ENCODE results near the gene ADRA2A. TPM values are rescaled to one million over a fixed set of nuclear protein-coding genes. Genes with fewer than 3 reads are reported as not detected.

ADRA2A gene
- total RNA-seq, 1 experiment from 2014 or later: 0.23 TPM

DNA sequence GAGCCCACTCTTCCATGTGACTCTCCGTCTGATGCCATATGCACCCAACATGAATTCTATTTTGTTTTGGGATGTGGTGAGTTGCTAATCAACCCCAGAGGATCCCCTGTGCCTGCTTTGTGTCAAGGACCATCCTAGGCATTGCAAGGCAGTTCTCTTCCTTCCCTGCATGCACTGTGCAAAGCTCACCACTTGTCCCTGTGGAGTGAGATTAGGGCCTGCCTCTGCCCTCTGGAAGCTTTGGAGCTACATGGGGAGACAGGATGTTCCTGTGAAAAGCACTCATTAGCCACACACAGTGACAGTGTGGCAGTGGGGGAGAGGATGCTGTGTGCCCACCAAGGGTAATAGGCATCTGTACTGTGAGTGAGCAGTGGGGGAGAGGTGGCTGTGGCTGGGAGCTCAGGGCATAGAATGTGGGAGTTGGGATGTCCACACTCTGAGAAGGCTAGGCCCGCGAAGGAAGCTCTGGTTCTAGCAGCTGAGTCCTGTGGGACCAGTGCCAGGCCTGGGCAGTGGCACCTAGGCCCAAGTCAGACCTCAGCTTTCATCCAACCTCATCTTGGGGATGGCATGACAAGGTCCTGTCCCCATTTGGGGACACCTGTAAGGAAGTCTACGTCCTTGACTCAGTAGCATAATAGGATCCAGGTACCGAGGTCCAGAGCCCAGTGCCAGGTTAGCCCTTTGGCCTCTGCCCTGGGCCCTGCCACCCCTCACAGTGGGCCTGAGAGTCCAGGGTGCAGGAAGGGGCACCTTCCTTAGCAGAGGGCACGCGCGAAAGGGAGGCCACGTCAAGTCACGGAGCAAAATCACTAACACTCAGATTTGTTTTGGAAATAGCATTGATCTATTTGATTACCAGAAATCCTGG is 6.6 kb downstream of the ADRA2A start:
- DNase-seq (ENCODE audit: low read depth): no peak

DNA sequence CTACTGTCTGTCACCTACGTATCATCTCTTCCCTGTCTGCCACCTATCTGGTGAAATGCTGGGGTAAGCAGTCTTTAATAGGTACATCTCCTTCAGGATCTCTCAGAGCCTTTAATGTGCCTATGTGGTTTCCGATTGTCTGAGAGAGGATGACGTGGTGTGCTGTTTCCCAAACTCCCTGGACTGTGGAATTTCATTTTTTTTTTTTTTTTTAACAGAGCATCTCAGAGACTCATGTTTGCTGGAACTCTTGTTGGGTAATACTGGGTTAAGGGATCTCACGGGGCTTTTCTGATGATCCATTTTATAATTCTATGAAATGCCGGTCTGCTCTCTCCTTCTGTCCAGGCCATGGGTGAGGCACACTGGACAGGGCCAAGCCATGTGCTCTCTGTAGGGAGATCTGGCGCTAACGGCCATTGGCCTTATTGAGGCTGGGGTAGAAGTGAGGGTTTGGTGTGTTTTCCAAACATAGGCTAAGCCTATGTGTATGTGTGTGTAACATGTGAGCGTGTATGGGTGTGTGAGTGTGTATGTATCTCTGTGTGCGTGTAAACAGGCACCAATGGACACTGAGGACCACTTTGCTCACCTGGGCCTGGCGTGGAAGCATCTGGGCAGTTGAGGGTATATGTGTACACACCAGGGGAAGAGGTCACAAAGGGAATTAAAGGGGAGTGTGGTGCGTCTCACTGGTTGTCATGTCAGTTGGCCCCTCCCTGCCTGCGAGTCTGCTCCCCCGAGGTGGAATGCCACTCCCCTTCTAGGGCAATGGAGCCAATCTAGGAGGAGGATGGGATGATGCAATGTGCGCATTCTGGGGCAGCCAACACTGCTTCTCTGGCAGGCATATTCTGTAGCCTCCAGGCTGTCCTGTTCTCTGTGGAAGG is 7.8 kb downstream of the ADRA2A start:
- peak; percentile 42 for DNase-seq (ENCODE audit: low read depth)

DNA sequence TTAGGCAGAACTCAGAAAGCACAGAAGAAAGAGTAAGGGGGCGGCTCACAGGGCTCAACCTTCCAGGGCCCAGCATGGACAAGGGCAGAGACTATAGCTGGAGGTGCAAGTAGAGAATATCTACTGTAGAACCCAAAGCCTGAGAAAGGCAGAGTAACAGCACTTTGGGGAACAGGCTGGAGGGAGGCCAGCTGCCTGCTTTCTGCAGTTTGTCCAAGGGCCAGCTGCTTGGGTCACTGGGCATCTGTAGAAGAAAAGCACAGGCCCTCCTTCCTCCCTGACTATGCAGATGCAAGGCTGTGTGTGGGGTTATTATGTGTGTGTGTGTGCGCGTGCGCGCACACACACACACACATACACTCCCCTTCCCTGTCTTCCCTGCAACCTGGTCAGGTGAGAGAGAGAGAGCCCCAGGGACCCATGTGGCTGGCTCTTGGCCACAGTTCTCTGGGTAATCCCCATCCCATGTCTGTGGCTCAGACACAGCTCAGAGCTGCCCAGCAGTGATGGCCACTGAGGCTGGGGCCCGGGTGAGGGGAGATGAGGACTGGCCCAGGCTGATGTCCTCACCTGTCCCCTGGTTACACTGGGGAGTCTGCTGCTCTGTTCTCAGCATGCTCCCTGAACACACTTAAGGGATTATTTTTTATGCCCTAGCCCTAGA is 9.0 kb downstream of the ADRA2A start:
- no peak for DNase-seq (ENCODE audit: low read depth)

DNA sequence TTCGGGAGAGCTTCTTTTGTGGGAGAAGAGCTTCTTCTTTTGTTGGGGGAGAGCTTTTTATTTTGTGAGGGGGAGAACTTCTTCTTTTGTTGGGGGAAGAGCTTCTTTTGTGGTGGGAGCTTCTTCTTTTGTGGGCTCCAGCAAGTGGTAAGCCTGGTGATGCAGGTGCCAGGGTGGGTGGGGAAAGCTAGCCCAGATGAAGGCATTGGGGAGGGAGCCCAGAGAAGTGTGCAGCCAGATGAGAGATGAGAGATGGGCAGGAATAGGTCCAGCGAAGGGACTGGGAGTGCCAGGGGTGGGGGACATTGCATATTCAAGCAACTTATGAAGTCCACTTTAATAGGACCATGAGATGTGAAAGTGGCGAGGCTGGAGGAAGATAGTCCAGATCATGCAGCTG is 9.7 kb downstream of the ADRA2A start:
- no peak for DNase-seq (ENCODE audit: low read depth)

DNA sequence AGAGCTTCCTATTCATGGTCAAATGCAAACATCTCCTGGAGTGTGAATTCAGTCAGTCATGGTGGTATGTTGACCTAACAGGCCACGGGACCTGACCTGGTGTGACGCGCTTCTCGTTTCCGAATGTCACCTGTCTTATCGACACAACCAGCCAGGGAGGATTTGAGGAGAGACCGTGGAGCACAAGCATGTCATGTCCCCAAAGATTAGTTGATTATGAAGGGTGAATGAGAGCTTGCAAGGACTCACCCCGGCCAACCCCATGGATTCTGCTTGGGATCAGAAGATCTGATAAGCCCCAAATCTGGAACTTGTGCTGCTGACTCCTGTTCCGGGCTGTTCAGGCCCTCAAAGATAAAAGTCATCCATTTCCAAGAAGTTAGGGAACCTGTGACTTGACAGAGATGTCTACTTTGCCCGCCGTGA is 10.5 kb downstream of the ADRA2A start:
- DNase-seq (ENCODE audit: low read depth): no peak

DNA sequence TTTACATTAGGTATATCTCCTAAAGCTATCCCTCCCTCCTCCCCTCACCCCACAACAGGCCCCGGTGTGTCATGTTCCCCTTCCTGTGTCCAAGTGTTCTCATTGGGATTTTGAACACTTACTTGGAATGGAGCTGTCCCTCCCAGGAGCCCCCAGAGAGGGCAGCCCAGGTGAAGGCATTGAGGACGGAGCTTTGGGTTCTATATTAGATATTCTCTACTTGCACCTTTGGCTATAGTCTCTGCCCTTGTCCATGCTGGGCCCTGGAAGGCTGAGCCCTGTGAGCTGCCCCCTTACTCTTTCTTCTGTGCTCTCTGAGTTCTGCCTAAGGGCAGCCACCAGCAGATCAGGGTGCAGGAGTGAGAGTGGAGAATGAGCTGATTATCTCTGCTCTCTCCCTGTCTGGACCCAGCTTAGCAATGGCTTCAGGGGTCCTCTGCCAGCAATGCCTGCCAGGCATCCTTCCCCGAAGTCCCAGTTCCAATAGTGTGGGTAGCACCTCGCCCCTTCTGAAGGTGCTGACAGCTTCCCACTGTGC is 11.2 kb downstream of the ADRA2A start:
- no peak for DNase-seq (ENCODE audit: low read depth)

DNA sequence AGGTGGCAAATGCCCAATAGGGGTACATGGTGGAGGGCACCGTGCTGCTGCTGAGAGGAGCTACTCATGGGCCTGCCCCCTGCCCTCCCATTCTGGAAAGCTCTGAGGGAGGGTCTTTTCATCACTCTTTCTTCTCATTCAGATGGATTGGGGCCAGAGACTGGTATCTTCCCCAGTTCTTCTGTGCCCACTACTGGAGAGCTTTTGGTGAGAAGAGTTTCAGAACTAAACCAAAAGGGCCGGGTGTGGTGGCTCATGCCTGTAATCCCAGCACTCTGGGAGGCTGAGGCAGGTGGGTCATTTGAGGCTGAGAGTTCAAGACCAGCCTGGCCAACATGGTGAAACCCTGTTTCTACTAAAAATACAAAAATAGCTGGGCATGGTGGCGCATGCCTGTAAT is 12.5 kb downstream of the ADRA2A start:
- DNase-seq (ENCODE audit: low read depth): no peak

DNA sequence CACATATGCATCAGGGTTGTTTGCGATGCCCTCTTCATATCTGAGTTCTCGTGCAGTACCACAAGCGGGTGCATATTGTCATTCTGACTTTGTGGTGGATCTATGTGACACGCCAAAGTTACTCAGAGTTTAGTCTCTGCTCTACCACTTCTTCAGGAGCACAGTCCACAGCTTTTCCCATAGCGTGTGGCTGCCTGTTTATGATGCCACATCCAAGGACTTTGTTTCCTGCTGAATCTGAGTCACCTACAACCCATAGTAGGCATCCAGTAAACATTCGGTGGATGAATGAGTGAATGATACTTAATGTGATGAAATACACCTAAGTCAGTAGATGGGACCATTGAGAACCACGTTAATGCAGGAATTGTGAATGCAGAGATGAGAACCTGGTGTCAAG is 15.0 kb downstream of the ADRA2A start:
- DNase-seq (ENCODE audit: low read depth): no peak

DNA sequence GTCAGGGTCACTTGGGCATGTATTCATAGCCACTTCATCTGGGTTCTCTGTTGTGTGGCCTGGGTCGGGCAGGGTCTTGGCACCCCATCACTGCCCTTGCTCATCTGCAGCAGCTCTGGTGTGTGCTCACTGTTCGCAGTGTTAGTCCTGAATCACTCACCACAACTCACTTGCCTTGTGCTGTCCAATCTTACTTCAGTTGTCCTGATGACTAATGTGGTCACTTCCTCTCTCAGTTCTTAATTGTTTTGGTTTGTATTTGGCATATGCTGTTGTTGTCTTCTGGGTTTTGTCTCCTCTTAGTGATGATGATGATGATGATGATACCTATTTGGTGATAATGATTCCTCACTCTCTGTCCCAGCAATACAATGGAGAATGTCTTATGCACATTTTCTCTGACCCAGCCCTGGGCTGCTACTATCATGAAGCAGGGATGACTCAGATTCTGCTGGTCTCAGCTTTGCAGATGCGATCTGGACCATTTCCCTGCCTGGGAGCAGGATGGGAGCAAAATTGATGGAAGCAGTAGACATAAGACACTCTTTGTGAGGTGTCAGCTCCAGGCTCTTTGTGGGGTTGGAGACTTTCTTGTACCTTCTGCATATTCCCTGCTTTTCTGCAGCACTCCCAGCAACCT is 17.0 kb downstream of the ADRA2A start:
- DNase-seq (ENCODE audit: low read depth): peak; percentile 82

DNA sequence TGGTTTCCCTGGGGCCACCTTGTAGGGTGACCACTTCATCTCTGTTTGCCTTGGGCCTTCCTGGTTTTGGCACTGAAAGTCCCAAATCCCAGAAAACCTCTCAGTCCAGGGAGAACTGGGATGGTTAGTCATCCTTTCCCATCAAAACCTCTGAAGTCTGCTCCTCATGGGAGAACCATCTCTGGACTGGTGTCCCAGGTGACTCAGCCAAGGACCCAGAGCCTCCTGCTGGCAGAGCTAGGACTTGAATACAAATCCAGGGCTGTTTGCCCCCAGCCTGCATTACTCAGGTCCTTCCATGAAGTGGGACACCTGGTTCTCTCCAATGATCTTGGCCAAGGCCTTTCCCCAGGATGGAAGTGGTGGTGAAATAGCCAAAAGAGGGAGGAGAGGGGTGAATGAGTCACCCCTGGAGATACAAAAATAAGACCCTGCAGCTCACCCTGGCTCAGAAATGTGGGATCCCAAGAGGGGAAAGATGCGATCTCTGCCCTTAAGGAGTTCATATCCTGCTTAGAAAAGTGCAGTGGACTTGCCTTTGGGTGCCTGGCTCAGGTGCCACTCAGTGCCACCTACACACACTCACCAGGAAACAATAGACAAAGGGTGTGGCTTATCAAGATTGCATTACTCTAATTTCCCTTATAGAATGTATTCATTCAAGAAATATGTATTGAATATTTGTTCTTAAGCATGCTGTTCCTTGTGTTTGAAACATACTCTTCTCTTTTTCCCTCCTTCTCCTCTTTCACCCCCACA is 22.0 kb downstream of the ADRA2A start:
- peak; percentile 42 for DNase-seq (ENCODE audit: low read depth)

DNA sequence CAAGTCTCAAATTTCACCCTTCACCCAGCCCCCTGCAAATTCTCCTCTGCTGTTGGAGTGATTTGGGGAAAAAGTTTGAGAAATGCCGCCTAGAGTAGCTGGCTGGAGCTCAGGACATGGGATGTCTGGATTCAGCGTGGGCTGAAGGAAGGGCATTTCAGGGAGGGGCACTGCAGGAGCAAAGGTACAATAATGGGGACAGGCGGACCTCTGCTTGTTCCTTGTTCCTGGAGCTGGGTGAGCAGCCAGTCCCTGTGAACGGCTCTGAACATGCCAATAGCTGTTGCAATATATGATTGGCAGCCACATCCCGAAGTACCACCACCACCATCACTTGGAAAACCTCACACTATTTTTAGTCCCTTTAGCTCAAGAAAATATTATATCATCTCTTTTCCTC is 23.4 kb downstream of the ADRA2A start:
- DNase-seq (ENCODE audit: low read depth): no peak

DNA sequence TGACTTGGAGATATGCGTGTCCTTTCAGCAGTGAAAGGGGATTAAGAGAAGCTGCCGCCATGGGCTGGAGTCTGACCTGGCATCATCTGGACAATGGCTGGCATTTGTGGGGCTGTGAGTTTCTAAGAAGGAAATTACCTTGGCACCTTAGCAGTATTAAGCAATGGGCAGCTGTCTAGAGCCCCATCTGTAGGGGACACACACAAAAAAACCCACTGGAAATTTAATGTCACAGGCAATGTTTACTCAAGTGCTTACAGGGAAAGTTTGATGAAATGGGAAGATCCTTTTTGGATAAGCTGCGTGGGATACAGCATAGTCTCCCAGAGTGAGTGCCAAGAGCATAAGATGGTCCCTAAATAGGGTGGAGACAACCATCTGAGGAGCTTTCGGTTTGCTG is 25.0 kb downstream of the ADRA2A start:
- no peak for DNase-seq (ENCODE audit: low read depth)

DNA sequence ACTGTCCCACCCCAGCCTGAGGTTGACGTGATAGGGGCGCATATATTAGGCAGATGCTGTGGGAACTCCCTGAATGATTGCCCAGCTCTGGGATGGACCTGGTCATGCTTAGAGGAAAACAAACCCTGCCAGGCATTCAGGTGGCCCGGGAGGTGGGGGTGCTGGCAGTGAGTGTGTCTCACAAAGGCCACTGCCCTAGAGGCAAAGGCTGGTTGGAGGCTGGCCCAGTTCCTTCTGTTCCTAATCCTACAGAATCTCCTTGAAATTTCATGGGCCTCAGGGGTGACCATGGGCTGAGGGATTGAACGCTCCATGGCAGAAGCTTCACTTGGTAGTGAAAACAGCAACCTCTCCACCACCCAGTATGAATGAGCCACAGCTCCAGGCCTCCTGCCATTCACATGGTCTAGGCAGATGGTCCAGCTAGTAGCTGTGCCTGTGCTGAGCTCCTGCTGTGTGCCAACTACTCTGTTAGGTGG is 25.6 kb downstream of the ADRA2A start:
- DNase-seq (ENCODE audit: low read depth): no peak

DNA sequence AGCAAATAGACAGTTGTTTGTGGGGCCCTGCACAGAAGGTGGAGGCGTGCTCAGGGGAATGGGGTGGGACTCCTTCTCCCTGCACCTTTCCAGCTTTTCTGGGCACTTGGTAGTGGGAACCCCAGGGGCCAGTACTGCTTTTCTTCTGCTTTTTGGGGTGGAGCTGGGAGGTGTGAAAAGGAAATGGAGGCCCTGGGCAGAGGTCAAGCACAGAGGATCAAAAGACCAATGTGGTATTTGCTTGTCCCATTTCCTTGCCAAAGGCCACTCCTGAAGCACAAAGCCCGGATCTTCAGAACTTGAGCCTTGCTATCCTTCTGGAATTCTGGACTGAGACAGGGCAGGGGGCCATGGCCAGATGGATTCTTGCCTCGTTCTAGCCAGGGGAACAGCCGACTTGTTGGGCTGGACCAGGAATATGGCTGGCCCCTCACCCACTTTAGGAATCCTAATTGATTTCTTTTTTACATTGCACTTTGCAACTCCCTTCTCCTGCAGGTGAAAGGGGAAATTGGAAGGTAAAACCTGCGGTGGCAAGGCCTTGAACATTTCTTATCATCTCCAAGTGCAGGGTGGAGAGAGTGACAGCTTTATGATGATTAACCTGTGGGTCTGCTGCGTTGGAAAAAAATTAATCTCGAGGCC is 26.5 kb downstream of the ADRA2A start:
- DNase-seq (ENCODE audit: low read depth): no peak

DNA sequence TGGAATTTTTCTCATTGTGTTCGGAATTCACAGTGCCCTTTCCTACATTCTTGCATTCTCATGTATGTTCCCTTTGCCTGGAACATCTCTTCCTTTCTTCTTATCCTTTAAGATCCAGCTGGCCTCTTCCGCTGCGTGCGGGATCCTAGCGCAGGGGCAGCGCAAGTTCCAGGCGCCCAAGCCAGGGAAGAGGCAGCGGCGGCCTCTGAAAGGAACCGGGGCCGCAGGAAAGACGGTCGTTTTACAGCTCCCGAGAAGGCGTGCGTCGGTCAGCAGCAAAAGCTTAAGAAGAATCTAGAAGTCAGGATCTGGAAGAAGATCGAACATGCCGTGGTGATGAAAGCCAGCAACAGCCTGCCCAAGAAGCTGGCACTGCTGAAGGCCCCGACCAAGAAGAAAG is 28.0 kb downstream of the ADRA2A start:
- no peak for DNase-seq (ENCODE audit: low read depth)

DNA sequence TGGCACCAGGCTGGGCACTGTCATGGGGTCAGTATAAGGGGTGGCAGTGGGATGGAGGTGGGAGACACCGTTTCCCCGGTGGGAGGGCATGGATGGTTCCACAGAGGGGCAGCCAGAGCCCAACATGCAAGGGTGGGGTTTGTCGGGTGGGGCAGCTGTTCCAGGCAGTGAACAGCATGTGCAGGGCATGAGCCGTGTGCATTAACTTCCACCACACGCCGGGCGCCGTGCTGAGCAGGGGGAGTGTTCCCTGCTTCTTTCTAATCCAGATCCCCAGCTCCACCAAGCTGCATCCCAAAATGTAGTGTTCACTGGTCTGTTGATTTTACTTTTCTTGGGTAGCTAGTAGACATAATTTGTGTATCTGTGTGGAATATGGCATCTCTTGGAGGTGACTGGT is 29.3 kb downstream of the ADRA2A start:
- DNase-seq (ENCODE audit: low read depth): no peak

DNA sequence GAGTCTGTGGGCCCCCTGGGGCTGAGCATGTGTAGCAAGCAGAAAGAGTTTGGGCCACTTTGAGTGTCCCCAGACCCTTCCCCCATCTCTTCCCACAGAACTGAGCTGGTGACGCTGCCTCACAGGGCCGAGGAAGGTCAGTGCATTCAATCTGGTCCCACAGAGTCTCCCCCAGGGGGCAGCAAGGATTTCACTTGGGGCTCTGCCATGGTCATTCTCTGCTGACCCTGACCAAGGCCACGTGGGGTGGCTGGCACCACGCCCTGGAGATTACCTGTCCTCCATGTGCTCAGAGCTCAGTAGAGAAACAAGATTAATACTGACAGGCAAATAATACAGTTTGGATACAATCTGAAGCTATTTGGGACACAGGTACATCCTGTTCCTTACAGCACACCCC is 30.2 kb downstream of the ADRA2A start:
- DNase-seq (ENCODE audit: low read depth): peak; percentile 3

DNA sequence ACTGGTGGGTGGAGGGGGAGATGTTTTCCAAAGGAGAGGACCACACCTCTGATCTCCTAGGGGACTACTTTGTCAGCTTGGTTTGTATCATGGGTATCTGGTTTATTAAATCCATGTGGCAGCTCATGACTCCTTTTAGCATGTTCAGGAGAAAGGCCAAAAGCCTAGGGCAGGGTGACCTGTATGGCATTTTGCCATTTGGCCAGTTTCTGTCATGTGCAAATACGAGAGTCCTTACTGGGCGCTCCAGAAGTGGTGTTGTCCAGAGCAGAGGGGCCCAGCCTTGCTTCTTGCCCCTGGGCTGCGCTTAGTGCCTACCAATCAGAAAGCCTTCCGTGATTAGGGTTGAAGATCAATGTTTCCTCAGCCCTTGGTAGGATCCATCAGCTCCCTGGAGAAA is 31.0 kb downstream of the ADRA2A start:
- DNase-seq (ENCODE audit: low read depth): no peak

DNA sequence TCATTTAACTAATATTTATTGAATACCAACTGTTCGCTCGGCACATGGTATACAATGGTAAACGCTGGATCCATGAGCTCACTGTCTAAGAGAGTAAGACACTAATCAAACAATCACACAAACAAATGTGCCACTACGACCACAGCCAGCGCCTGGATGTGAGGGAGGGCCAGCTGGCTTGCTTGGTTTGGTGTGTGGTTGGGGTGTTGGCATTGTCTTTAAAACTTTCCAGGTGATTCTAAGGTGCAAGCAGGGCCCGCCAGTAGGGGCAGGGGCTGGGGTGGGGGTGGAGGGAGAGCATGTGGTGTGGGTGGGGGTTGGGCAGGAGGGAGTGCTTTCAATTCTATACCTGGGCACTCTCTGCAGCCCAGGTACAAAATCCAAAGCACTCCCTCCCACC is 31.6 kb downstream of the ADRA2A start:
- DNase-seq (ENCODE audit: low read depth): no peak
